HL-60 (cell line): Measurements from ENCODE around the gene ESRRA.

Source experiments
- DNase-seq, 2 experiments: peaks; one replicate each; pipeline ENCODE4 v3.0.0-alpha.2; 2010 to 2020; ENCODE audit warnings: low read depth in 1 of 2, low spot score in 1 of 2
- H3K27ac ChIP-seq: fragments of 250-450 bp; sonication (Bioruptor Pico); replicated peaks from 2 replicates; pipeline ENCODE4 v1.5.1; 2020; ENCODE audit warnings: mild to moderate bottlenecking, moderate library complexity
- H3K27me3 ChIP-seq: fragments of 250-450 bp; sonication (Bioruptor Pico); 2 replicates; pipeline ENCODE4 v1.5.1; 2021; ENCODE audit warnings: mild to moderate bottlenecking, moderate library complexity; ENCODE audit not compliant: insufficient read depth, poor library complexity, severe bottlenecking
- H3K4me3 ChIP-seq: replicated peaks from 2 replicates; pipeline ENCODE4 v1.5.1; 2011; ENCODE audit warnings: mild to moderate bottlenecking, control low read depth, low read length; ENCODE audit not compliant: insufficient read depth
- GABPA ChIP-seq: IDR thresholded peaks from 2 replicates; pipeline ENCODE4 v1.6.1; 2012; ENCODE audit warnings: low read depth
- POLR2AphosphoS5 ChIP-seq: IDR thresholded peaks from 2 replicates; pipeline ENCODE4 v1.6.1; 2012; ENCODE audit warnings: low read depth
- REST ChIP-seq: IDR thresholded peaks from 2 replicates; pipeline ENCODE4 v1.6.1; 2012; ENCODE audit warnings: low read depth; ENCODE audit not compliant: insufficient replicate concordance
- SPI1 ChIP-seq: IDR thresholded peaks from 2 replicates; pipeline ENCODE4 v1.6.1; 2012; ENCODE audit warnings: low read depth, mild to moderate bottlenecking, borderline replicate concordance
- TF ChIP-seq, protein P1 (sequence below): IDR thresholded peaks from one replicate; pipeline ENCODE4 v1.5.1; 2011; ENCODE audit warnings: low read length, control low read depth, inconsistent platforms; ENCODE audit not compliant: insufficient read depth

Gene ESRRA

GRCh38 chr11:64334764-64335735 lies 29.7 kb downstream of the ESRRA start:
- peak; percentile 95 to 98 for DNase-seq
- Histone ChIP-seq H3K27ac (peak overlapping the region; percentile 5; the same call in 1 of the 2 replicates), H3K27me3 (no peaks in the 10 kb centered on the region), H3K4me3 (no peak overlapping the region)
- TF ChIP-seq POLR2AphosphoS5 = peak; percentile 86
- TF ChIP-seq SPI1 = no peak; the same call in 1 of the 2 replicates

GRCh38 chr11:64337538-64338249 lies 32.4 kb downstream of the ESRRA start:
- Histone ChIP-seq H3K27ac (peak overlapping the region; percentile 88), H3K27me3 (no peaks in the 10 kb centered on the region), H3K4me3 (no peak overlapping the region)
- DNase-seq = no peak
- no peak for TF ChIP-seq POLR2AphosphoS5
- TF ChIP-seq, protein P1, sequence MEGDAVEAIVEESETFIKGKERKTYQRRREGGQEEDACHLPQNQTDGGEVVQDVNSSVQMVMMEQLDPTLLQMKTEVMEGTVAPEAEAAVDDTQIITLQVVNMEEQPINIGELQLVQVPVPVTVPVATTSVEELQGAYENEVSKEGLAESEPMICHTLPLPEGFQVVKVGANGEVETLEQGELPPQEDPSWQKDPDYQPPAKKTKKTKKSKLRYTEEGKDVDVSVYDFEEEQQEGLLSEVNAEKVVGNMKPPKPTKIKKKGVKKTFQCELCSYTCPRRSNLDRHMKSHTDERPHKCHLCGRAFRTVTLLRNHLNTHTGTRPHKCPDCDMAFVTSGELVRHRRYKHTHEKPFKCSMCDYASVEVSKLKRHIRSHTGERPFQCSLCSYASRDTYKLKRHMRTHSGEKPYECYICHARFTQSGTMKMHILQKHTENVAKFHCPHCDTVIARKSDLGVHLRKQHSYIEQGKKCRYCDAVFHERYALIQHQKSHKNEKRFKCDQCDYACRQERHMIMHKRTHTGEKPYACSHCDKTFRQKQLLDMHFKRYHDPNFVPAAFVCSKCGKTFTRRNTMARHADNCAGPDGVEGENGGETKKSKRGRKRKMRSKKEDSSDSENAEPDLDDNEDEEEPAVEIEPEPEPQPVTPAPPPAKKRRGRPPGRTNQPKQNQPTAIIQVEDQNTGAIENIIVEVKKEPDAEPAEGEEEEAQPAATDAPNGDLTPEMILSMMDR = no peak
- TF ChIP-seq SPI1 = no peak
- no peak for TF ChIP-seq GABPA
- no peak for TF ChIP-seq REST

- DNase-seq = no peak
- H3K4me3 ChIP-seq = no peak overlapping the region
Measured at GRCh38 chr11:64338716-64339115, 33.4 kb downstream of the ESRRA start.

More at GRCh38 chr11:64338716-64339115, 33.4 kb downstream of the ESRRA start:
- no peaks in the 10 kb centered on the region for H3K27me3 ChIP-seq
- TF ChIP-seq REST (no peak), SPI1 (no peak), POLR2AphosphoS5 (no peak), GABPA (no peak)
- TF ChIP-seq, protein P1 = no peak
- peak overlapping the region; percentile 88 for H3K27ac ChIP-seq
